Tibial artery (tissue), 4 donors: ENCODE results near the gene ANXA3.

Experiments used
- DNase-seq, 2 donors: peaks; one replicate each; pipeline ENCODE4 v3.0.0-alpha.2; 2019
- H3K27ac ChIP-seq, 2 donors: fragments of 200-600 bp; sonication (generic) in 1 of 2; 1 replicate in 1 of 2; 2 replicates in 1 of 2; pipeline ENCODE4 v1.5.1; 2018 to 2019; ENCODE audit warnings: mild to moderate bottlenecking in 1 of 2
- H3K27me3 ChIP-seq, 2 donors: fragments of 200-600 bp; sonication (generic) in 1 of 2; one replicate each; pipeline versions ENCODE4 v1.5.1 to v1.6.0; 2016 to 2019
- H3K36me3 ChIP-seq, 3 donors: fragments of 200-600 bp; sonication (generic) in 2 of 3; one replicate each; pipeline ENCODE4 v1.5.1; 2016 to 2019; ENCODE audit warnings: mild to moderate bottlenecking in 2 of 3
- H3K4me1 ChIP-seq, 4 donors: fragments of 200-600 bp; sonication (generic) in 2 of 4; 1 replicate in 3 of 4; 2 replicates in 1 of 4; pipeline ENCODE4 v1.5.1; 2016 to 2019
- H3K4me3 ChIP-seq, 2 donors: fragments of 200-600 bp; sonication (generic) in 1 of 2; 1 replicate in 1 of 2; 2 replicates in 1 of 2; pipeline ENCODE4 v1.5.1; 2018 to 2019; ENCODE audit warnings: mild to moderate bottlenecking in 2 of 2
- H3K9me3 ChIP-seq, 3 donors: fragments of 200-600 bp; sonication (generic) in 1 of 3; one replicate each; pipeline ENCODE4 v1.5.1; 2016 to 2019
- intact Hi-C: fragments of 100-400 bp; cut with DNase I; formaldehyde crosslinking; loops from one replicate; pipeline ENCODE4 v1.15.0; 2023; ENCODE audit warnings: low total_unique reads
- TF ChIP-seq, protein P1 (sequence below), 2 experiments: fragments of 200-600 bp in 1 of 2; fragments of 450-650 bp in 1 of 2; IDR thresholded peaks; one replicate each; pipeline ENCODE4 v1.5.1; 2017 to 2019; ENCODE audit warnings: antibody characterized with exemption in 2 of 2, mild to moderate bottlenecking in 1 of 2, moderate library complexity in 1 of 2

The ANXA3 gene

DNA sequence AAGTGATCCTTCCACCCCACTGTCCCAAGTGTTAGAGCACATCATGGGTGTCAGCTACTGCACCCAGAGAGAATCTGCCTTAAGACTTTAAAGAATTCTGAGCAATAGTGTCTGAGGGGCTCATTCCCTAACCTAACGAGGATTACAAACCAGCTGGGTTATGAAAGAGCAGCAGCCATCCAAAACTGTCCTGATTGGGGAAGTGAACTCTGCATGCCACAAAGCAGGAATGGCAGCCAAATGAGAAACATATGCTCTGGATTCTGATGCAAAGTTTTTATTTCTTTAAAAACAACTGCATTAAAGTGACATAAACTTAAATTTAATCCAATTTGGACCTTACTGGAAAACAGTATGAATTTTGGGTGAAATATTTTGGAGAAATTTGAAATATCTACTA, 103.2 kb downstream of the ANXA3 start:
- Histone ChIP-seq H3K27ac (no peak overlapping the region), H3K36me3 (no peaks in the 10 kb centered on the region), H3K4me3 (no peak overlapping the region), H3K9me3 (no peaks in the 10 kb centered on the region), H3K4me1 (no peaks in the 10 kb centered on the region), H3K27me3 (no peaks in the 10 kb centered on the region)
- DNase-seq = no peak
- intact Hi-C loops = no loop called here
- TF ChIP-seq, protein P1, sequence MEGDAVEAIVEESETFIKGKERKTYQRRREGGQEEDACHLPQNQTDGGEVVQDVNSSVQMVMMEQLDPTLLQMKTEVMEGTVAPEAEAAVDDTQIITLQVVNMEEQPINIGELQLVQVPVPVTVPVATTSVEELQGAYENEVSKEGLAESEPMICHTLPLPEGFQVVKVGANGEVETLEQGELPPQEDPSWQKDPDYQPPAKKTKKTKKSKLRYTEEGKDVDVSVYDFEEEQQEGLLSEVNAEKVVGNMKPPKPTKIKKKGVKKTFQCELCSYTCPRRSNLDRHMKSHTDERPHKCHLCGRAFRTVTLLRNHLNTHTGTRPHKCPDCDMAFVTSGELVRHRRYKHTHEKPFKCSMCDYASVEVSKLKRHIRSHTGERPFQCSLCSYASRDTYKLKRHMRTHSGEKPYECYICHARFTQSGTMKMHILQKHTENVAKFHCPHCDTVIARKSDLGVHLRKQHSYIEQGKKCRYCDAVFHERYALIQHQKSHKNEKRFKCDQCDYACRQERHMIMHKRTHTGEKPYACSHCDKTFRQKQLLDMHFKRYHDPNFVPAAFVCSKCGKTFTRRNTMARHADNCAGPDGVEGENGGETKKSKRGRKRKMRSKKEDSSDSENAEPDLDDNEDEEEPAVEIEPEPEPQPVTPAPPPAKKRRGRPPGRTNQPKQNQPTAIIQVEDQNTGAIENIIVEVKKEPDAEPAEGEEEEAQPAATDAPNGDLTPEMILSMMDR (IDR thresholded peaks at IDR 0.05) = no peak

DNA sequence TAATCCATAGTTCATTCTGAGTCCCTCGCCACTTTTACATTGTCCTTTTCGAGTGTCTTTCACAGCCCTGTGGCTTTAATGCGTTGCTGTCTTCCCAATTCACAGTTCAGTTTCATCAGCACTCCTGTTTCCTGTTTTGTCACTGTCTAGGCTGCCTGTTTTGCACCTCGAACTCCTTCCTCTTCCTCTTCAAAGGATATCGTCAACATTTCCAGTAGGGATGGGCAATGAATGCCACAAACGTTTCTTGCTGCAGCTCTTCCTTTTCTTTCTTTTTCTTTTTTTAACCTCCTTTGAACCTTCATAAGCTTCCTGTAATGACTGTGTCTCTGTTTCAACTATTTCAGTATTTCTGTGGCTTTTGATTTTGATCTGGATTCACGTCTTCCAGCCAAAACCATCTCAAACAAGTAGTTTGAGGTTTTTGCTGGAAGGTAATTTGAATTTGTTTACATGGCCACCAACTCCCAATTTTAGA, 105.4 kb downstream of the ANXA3 start:
- H3K27ac ChIP-seq = no peak overlapping the region
- intact Hi-C loops = no loop called here

DNA sequence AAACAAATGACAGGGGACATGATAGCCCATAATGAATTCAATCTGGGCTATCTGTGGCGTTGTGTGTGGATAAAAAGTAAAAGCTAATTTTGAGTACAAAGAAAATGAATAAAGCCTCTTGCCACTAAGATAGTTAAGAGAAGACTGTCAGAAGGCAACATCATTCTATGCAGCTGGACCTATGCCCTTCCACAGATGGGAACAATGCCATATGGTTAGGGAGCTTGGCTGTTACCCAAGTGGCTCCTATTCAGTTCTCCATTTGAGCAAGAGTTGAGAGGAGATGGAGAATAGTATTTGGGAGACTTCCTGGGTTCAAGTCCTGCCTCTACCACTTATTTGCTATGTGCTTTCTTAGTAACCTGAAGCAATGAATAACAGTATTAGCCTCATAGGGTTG, 107.7 kb downstream of the ANXA3 start:
- no peaks in the 10 kb centered on the region for H3K9me3 ChIP-seq
- no peak for DNase-seq
- H3K27ac ChIP-seq = no peak overlapping the region
- H3K36me3 ChIP-seq = no peaks in the 10 kb centered on the region
- TF ChIP-seq, protein P1 (IDR thresholded peaks at IDR 0.05) = no peak
- no peak overlapping the region for H3K4me3 ChIP-seq
- intact Hi-C loops = no loop called here
- H3K27me3 ChIP-seq = no peaks in the 10 kb centered on the region
- peaks cover 0 to 8% (median 5%) of the 10 kb centered on the region in 4 donors for H3K4me1 ChIP-seq

More for the DNA sequence above, 105.4 kb downstream of the ANXA3 start:
- H3K4me3 ChIP-seq = no peak overlapping the region
- no peaks in the 10 kb centered on the region for H3K9me3 ChIP-seq
- no peaks in the 10 kb centered on the region for H3K27me3 ChIP-seq
- DNase-seq = no peak
- H3K36me3 ChIP-seq = no peaks in the 10 kb centered on the region
- TF ChIP-seq, protein P1 (IDR thresholded peaks at IDR 0.05) = no peak
- H3K4me1 ChIP-seq = peaks cover 0 to 4% (median 1%) of the 10 kb centered on the region in 4 donors

DNA sequence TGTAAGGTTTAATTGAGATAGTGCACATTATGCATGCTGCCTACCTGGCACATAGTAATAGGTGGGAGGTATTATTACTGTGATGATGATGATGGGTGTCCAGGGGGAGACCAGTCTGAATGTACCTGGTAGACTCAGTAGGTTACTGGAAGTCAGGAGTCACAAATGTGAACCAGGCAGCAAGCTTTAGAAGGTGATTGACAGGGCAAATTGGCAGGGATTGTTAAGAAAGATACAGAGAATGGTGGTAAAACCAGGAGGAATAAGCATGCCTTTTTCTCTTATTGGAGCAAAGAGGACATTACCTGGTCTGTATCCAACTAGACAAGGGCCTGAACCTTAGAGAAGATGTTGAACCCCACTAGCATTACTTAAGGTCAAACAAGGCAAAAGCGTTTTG, 108.1 kb downstream of the ANXA3 start:
- Histone ChIP-seq H3K36me3 (no peaks in the 10 kb centered on the region), H3K9me3 (no peaks in the 10 kb centered on the region), H3K4me3 (no peak overlapping the region), H3K4me1 (peaks cover 0 to 8% (median 5%) of the 10 kb centered on the region in 4 donors), H3K27me3 (no peaks in the 10 kb centered on the region), H3K27ac (no peak overlapping the region)
- intact Hi-C loops = no loop called here
- TF ChIP-seq, protein P1 (IDR thresholded peaks at IDR 0.05) = no peak
- DNase-seq = no peak
